Fibroblast of skin of abdomen (primary cell): ENCODE measurements around the gene SPCS1.
"Not testable (repeated sequence)": the region's sequence is repeated elsewhere in the genome, so short reads cannot be mapped to it uniquely, and the experiment has no call there.

ENCODE experiments used
- DNase-seq: peaks from one replicate; pipeline ENCODE4 v3.0.0-alpha.2; 2013

The SPCS1 gene

DNA sequence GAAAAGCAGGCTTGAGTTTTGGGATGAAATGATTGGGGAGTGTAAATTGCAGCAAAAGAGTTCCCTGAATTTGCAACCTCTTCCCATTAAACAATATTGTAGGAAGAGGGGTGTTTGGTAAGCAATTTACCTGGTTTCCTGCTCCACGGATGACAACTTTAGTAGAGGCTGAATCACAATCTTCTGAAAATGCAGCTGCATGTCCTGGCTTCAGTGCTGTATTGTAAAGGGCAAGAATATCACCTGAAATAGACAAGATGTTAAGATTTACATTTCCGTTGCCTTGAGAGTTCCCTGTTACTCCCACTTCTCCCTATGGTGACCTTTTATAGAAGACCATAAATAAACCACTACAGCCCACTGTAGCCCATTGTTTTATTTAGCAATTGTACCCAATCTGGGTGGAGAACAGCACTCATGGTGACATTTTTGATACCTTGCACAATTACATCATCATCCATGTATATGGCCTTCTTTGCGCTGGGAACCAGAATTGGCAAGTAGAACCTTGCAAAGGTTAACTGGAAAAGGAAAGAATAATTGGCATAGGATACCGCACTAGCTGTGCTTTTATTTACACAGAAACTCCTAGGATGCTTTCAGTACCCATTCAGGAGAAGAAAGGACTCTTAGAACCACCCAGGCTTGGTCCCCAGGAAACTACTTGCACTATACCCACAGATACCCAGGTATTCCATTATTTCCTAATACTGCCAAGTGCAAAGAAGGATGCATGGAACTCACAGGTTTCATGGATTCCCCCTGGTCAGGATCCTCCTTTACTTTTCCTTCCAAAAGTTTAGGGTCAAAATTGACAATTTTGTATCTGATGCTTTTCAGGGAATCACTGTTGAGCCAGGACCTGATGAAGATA is 9.9 kb upstream of the SPCS1 start:
- no peak for DNase-seq

DNA sequence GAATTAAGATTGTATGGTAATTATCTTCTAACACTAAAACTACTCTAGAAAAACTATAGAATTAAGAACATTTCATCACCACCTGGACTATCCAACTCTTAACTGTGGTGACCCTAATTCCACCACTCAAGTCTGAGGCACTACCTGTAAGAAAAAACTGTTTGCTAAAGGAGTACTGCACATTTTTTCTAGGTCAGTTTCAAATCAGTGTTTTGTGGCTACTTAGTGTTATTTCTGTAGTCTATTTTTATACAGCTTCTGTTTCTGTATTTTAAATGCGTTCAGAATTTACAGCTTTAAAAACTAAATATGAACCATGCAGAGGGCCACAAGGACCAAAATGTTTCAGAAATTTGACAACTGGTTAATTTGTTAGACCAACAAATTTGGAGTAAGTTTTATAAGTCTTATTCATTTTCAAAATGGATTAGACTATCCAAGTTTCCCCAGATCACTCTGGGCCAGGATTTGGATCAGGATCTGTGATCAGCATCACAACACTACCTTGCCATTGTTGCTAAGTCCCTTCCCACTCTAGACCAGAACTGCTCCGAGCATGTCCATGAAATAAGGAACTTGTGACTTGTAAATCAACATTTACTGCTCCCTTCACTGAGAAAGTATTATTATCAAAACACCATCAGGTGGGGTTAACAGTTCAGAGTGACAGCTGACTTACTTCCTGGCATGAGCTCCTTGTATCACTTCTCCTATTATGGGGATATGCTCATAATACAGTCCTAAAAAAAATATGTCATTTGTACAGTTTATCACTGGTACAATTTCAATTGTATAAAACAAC is 8.9 kb upstream of the SPCS1 start:
- DNase-seq: no peak

DNA sequence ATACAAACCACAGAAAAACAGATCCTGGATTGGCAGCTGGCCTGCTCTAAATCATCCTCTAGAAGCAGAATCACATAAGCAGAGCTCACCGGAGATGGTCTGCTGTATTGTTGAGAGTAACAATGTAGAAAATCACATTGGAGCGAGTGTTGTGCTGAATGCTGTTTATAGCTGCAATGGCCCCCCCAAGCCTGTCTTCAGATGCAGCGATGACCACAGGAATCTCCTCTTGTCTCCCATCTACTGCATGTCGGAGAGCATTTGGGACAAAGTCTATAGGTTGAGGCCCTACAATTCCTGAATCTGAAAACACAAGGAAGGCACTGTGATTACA is 8.3 kb upstream of the SPCS1 start:
- no peak for DNase-seq

DNA sequence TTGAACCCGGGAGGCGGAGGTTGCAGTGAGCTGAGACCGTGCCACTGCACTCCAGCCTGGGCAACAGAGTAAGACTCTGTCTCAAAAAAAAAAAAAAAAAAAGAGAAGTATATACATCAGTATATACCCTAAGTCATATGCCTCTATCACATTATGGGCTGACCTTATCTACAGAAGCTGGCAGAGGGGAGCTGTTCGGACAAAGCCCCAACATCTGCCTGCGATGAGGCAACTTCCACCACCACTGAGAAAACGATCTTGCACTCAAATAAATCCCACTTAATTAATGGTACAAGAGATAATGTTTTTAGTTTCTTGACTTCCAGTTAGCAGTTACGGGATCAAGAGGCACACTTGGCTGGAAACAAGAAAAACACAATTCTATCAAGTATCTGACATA is 2.6 kb upstream of the SPCS1 start:
- DNase-seq: no peak

DNA sequence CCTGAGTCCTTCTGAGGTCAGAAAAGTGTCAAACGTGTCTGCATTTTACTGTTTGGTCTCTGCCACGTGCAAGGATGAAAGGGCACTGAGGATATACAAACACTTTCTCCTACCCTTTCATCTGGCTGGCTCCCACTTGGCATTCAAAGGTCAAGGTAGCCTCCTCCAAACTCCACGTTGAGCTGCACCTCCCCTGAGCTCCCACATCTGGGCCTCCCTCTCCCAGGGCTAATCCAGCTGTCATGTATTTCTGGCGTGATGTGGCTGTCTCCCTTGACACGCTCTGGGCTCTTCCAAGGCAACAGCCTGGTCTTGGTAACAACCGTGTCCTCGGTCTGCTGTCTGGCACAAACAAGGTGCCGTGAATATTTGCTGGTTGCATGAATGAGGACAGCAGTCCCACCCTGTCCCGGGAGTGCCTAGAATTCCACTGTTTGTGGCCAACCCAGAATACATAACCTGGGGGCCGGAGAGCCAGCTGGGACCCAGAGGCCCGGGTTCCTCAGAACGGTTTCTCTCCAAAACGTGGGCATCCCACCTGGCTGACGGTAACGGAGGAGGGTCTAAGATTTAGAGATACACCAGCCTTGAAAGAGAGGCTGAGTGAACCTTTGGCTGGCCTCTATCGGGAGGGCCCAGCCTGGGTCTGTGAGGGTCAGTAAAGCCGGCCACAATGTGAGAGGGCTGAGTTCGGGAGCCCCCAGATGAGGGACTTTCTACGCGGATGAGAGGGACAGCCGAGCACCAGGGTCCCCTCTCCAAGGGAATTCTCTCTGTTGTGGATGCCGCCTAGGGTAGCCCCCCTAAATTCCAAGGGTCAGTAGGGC is 1.1 kb upstream of the SPCS1 start:
- DNase-seq: peak; percentile 15

DNA sequence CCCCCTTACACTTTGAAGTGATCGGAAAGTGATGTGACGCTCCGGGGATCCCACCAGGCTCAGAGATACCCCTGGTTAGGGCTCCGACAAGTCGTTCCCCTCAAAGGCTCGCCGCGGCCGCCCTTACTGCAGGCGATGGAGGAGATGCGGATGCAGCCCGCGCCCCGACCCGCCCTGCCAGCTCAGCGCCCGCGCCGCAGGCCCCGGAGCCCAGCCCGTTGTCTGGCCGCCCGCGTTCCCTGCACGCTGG is 543 bp upstream of the SPCS1 start:
- no peak for DNase-seq

DNA sequence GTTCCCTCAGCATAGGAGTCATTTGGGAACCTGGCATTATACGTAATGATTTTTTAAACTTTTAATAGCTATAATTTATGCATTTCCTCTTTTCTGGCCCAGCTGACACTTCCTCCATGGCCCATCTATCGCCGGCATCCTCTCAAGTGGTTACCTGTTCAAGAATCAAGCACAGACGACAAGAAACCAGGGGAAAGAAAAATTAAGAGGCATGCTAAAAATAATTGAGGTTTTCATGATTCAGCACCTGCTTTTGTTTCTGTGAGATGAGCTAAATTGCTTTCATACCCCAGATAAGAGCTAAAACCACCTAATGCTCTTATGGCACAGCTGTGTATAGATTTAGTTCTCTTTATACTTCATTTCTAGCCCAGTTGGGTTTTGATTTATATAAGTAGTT is 1.7 kb downstream of the SPCS1 start:
- DNase-seq: no peak

DNA sequence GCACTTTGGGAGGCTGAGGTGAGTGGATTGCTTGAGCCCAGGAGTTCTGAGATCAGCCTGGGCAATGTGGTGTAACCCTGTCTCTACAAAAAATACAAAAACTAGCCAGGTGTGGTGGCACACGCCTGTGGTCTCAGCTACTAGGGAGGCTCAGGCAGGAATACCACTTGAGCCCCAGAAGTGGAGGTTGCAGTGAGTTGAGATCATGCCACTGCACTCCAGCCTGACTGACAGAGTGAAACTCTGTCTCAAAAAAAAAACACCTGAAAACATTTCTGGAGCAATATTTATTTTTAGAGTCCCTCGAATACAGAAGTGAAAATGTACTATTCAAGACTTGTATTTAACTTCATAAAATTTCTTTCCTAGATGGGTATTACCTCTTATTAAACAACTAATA is 4.6 kb downstream of the SPCS1 start:
- no peak for DNase-seq

DNA sequence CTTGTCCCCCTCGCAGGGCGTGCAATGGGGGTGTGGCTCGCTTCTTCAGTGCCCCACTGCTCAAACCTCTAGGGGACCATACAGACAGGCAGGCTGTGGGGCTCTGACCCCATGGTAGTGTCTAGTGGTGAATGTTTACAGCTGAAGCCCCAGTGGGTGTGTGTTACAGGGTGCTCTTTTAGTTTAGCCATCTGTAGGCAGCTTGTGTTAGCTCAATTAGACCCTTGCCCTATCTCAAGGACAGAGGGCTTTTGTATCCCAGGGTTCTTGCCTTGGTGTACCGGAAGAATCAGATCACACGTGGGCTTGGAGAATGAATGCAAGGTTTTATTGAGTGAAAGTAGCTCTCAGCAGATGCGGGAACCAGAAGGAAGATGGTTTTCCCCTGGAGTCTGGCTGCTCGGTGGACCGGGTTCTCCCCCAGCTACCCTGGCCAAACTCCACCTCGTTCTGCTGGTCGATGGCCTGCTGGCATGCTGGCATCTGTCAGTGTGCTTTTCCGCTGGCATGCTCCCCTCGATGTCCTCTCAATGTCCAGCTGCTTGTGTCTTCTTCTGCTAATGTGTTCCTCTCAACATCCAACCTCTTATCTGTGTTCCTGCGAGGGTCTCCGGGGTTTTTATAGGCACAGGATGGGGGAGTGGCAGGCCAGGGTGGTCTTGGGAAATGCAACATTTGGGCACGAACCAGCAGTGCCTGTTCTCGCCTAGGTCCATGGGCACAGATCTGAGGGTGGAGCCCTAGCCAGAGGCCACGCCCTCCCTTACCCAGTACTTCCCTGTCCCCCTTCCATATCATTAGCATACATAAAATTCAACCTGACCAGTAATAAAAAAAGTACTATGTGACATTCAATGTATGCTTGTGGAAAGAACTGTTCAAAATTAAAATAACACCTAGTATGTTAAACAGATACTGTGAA is 6.6 kb downstream of the SPCS1 start:
- DNase-seq: no peak

DNA sequence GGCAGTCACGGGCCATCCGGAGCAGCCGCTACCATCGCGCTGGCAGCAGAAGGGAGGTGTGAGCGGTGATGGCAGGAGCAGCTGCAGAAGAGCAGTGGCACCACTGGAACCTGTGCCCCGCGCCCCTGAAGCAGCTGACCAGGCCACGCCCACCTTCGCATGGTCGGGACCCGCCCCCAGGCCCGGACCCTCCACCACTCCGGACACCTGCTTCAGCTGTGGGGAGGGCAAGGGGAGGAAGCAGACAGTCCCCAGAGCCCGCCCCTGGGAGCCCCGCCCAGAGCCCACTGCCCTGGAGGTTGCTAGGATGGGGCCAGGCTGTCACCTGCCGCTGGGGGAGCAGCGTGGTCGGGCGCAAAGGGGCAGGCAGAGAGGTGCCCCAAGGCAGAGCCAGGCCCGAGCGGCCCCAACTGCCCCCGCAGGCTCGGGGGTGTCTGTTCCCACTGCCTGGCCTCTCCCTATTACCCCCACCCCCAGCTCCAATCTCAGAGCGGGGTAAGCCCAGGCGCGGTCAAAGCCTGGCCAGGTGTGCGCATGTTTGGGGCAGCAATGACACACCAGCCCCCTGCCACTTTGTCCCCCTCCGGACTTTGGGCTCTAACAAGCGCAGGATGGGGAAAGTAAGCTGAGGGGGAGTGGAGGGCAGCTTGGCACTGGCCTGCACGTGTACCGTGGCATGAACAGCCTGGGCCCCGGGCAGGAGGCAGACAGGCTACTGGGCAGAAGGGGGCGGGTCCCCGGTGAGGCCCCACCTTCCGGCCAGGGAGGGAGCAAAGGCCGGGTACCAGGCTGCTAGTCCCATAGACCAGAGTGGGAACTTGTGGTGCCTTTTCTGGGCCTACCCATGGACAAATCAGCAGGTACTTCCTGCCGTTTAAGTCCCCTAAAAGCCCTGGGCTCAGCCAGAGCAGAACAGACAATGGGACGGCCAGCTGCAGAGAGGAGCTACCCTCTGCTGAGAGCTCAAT is 8.7 kb downstream of the SPCS1 start:
- DNase-seq: no peak

DNA sequence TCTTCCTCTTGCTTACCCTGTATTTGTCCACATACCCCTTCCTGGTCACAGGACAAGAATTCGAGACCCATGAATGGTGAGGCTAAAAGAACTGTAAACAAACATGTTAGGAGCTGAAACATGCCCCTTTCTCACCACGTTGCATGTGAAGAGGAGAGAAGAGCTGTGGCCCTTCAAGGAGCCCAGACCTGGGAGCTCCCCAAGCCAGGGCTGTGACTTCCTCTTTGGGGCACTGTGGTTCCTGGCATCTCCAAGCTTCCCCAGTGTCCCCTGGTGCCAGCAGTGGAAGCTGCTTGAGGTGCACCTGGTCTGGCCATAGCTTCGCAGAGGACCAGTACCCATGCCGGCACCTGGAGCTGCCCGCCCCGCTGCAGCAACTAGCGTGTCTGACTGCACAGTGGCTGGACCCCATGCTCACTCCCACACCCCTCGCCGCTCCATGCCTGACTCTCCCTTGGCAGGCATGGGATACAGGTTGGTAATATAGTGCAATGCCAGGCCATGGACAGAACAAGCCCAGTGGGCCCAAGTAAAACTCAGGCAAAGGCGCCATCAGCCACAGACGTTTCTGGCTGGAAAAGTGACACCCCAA is 9.9 kb downstream of the SPCS1 start:
- no peak for DNase-seq

DNA sequence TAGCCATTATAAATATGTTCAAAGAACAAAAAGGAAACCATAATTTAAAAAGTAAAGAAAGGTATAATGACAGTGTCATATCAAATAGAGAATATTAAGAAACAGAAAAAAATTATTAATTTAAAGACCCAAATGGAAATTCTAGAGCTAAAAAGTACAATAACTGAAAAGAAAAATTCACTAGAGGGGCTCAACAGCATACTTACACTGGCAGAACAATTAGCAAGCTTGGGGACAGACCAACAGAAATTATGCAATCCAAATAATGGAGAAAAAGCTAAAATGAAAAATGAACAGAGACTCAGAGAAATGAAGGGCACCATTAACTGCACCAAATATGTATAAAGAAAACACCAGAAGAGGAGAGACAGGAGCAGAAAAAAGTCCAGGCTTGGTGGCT is 13.7 kb downstream of the SPCS1 start:
- no peak for DNase-seq

DNA sequence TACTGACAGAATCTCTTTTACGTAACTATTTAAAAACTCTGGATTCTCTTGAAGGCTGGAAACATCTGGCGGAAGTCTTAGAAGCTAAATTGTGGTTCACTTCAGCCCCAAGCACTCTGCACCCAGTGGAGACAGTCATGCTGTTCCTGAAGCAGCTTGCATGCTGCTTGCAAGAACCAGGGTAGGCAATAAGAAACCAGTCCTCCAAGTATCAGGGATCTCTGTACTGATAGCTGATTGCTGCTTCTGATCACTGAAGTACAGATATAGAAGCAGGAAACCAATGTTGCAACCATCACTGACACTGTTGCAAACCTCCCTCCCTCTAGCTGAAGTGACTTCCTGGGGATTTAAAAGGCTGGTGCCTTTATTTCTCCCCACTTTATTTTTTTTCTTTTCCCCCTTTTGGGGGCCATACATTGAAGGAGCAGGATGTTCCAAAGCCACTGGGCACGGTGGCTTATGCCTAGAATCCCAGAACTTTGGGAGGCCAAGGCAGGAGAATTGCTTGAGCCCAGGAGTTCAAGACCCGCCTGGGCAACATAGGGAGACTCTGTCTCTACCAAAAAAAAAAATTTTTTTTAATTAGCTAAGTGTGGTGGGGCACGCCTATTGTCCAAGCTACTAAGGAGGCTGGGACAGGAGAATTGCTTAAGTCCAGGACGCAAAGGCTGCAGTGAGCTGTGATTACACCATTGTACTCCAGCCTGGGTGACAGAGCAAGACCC is 15.3 kb downstream of the SPCS1 start:
- peak; percentile 4 for DNase-seq

DNA sequence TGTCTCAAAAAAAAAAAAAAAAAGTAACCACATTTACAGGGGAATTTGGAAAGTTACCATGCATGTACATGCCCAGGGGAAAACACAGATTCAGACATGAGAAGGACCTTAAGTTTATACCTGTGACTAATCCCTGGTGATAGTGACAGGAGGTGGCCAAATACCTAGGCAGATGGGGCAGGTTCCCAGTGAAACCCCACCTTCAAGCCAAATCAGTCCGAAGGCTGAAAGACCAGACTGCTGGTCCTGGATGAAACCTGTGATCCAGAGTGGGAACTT is 15.8 kb downstream of the SPCS1 start:
- no peak for DNase-seq

DNA sequence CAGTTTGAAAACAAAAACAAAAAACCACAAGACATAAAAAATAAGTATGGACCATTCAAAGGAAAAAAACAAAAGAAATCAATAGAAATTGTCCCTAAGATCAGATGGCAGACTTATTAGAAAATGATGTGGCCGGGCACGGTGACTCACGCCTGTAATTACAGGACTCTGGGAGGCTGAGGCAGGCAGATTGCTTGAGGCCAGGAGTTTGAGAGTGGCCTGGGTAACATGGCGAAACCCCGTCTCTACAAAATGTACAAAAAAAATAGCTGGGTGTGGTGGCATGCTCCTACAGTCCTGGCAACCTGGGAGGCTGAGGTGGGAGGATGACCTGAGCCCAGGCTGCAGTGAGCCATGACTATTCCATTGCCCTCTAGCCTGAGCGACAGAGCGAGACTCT is 16.6 kb downstream of the SPCS1 start:
- no peak for DNase-seq

DNA sequence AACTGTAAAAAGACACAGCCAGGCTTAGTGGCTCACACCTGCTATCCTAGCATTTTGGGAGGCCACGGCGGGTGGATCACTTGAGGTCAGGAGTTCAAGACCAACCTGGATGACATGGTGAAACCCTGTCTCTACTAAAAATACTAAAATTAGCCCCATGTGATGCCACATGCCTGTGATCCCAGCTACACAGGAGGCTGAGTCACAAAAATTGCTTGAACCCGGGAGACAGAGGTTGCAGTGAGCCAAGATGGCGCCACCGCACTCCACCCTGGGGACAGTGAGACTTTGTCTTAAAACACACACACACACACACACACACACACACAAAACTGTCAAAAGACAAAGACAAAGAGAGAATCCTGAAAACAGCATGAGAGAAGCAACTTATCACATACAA is 18.0 kb downstream of the SPCS1 start:
- DNase-seq: no peak

DNA sequence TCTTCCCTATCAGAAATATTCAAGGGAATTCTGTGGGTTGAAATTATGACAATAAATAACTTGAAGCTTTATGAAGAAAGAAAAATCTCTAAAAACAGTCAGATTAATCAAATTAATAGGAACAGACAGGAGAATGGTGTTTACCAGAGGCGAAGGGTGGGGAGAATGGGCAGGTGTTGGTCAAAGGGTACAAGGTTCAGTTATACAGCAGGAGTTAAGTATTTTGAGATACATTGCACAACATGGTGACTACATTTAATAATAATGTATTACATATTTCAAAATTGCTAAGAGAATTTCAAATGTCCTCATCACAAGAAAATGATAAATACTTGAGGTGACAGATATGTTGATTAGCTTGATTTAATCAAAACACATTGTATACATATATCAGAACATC is 18.6 kb downstream of the SPCS1 start:
- no peak for DNase-seq

DNA sequence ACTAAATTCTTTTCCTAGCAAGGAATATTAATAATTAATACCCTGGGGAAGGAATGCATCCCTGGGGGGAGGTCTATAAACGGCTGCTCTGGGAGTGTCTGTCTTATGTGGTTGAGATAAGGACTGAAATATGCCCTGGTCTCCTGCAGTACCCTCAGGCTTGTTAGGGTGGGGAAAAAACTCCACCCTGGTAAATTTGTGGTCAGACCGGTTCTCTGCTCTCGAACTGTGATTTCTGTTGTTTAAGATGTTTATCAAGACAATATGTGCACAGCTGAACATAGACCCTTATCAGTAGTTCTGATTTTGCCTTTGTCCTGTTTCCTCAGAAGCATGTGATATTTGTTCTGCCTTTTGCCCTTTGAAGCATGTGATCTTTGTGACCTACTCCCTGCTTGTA is 22.8 kb downstream of the SPCS1 start:
- DNase-seq: not testable (repeated sequence)

DNA sequence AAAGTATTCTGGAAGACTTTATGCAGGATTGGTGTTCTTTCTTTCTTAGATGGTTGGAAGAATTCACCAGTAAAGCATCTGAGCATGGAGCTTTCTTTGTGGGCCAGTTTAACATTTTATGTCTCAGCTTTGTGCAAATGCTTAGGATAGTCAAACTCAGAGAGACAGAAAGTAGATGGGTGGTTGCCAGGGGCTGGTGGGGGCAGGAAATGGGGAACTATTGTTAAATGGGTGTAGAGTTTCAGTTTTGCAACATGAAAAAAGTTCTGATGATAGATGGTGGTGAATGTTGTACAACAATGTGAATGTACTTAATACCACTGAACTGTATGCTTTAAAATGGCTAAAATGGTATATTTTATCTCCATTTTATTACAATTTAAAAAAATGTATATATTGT is 24.8 kb downstream of the SPCS1 start:
- DNase-seq: no peak

DNA sequence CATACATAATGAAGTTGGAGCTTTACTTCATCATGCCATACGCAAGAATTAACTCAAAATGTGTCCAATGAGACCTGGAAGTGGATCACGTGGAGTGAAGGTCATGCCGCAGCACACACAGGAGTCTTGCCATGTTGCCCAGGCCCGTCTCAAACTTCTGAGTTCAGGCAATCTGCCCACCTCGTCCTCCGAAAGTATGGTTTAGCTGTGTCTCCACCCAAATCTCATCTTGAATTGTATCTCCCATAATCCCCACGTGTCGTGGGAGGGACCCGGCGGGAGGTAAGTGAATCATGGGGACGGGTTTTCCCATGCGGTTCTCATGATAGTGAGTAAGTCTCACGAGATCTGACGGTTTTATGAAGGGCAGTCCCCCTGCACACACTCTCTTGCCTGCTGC is 25.7 kb downstream of the SPCS1 start:
- no peak for DNase-seq
